Ectodermal cell (in vitro differentiated cells): ENCODE data around the gene AP1G2.

Experiments
- H3K27ac ChIP-seq: 2 replicates; pipeline ENCODE4 v1.7.0; 2013; ENCODE audit warnings: mild to moderate bottlenecking, low read depth, low read length; ENCODE audit not compliant: insufficient read depth, poor library complexity, severe bottlenecking
- H3K27me3 ChIP-seq: 2 replicates; pipeline ENCODE4 v1.7.0; 2013; ENCODE audit warnings: mild to moderate bottlenecking, low read length; ENCODE audit not compliant: insufficient read depth, control insufficient read depth, poor library complexity, severe bottlenecking
- H3K36me3 ChIP-seq: one replicate; pipeline ENCODE4 v1.7.0; 2013; ENCODE audit warnings: low read length; ENCODE audit not compliant: control insufficient read depth, insufficient read depth
- H3K4me1 ChIP-seq: one replicate; pipeline ENCODE4 v1.7.0; 2013; ENCODE audit warnings: low read length; ENCODE audit not compliant: control insufficient read depth, insufficient read depth
- H3K4me3 ChIP-seq: 2 replicates; pipeline ENCODE4 v1.7.0; 2013; ENCODE audit warnings: low read depth, low read length, control low read depth; ENCODE audit not compliant: insufficient read depth
- H3K9me3 ChIP-seq: 2 replicates; pipeline ENCODE4 v1.7.0; 2013; ENCODE audit warnings: mild to moderate bottlenecking, low read length, moderate library complexity; ENCODE audit not compliant: control insufficient read depth
- WGBS, 2 experiments: methylation state at CpG; one replicate each; pipeline ENCODE4 v1.1.7; 2013; ENCODE audit warnings: missing lambda C conversion rate in 2 of 2; 5-methylcytosine and 5-hydroxymethylcytosine counted together

Gene AP1G2

DNA sequence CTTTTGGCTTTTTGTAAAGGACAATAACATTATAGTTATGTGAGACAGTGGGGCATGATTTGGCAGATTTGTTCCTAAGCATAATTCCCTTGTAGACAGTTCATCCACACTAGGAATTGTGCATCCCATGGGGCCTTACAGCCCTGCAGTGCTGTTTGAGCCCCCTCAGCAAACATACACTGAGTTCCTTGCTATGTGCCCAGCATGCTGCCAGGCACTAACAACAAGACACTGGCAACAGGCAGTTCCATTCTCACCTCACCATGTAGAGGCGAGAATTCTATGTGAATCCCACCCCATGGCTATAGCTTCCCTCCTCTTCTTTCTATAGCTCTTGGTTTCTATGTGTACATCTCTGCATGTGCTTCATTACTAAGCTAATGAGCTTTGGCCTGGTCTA is 9.6 kb downstream of the AP1G2 start:
- peaks cover 7% of the 10 kb centered on the region for H3K4me1 ChIP-seq
- H3K27ac ChIP-seq = no peak overlapping the region
- H3K27me3 ChIP-seq = no peaks in the 10 kb centered on the region
- H3K36me3 ChIP-seq = peaks cover 19% of the 10 kb centered on the region
- WGBS, 2 experiments = 85 to 95% methylated on average over 1 of the region's 1 CpG
- no peaks in the 10 kb centered on the region for H3K9me3 ChIP-seq
- no peak overlapping the region for H3K4me3 ChIP-seq

DNA sequence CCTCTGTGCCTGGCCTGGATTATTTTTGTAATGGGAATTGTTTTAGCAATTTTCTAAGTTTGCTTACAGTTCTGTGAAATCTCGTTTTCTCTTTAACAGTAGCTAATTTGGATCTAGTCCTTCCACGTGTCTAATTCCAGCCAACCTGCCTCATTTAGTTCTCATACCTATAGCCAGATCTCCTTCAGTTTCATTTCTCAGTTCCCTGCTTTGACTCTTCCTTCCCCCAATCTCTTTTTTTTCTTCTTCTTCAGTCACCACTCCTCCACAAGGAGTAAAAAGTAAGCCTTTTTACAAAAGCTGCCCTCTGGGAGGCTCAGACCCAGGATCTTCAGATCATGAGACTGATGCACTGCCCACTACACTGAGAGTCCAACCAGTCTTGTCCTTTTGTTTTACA is 10.1 kb downstream of the AP1G2 start:
- H3K4me1 ChIP-seq = peaks cover 7% of the 10 kb centered on the region
- H3K27ac ChIP-seq = no peak overlapping the region
- H3K36me3 ChIP-seq = peaks cover 19% of the 10 kb centered on the region
- WGBS, 2 experiments = 88% methylated on average over 2 of the region's 2 CpGs
- H3K4me3 ChIP-seq = no peak overlapping the region
- no peaks in the 10 kb centered on the region for H3K9me3 ChIP-seq
- H3K27me3 ChIP-seq = no peaks in the 10 kb centered on the region

DNA sequence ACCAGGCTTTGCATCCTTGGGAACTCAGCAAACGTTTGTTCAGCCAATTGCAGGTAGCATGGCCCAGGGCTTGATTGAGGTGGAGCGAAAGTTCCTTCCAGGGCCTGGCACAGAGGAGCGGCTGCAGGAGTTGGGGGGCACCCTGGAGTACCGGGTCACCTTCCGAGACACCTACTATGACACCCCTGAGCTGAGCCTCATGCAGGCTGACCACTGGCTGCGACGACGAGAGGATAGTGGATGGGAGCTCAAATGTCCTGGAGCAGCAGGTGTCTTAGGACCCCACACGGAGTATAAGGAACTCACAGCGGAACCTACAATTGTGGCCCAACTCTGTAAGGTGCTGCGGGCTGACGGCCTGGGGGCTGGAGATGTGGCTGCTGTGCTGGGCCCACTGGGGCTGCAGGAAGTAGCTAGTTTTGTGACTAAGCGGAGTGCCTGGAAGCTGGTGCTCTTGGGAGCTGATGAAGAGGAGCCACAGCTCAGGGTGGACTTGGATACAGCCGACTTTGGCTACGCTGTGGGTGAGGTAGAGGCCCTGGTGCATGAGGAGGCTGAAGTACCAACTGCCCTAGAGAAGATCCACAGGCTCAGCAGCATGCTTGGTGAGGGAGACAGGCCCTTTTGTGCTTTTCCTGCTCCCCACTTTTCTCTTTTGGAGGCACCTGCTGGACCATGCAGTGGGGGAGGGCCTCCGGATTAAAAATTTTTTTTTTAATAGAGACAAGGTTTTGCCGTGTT is 10.7 kb downstream of the AP1G2 start:
- 65 to 67% methylated on average over 17 of the region's 17 CpGs for WGBS, 2 experiments
- H3K27ac ChIP-seq = no peak overlapping the region

DNA sequence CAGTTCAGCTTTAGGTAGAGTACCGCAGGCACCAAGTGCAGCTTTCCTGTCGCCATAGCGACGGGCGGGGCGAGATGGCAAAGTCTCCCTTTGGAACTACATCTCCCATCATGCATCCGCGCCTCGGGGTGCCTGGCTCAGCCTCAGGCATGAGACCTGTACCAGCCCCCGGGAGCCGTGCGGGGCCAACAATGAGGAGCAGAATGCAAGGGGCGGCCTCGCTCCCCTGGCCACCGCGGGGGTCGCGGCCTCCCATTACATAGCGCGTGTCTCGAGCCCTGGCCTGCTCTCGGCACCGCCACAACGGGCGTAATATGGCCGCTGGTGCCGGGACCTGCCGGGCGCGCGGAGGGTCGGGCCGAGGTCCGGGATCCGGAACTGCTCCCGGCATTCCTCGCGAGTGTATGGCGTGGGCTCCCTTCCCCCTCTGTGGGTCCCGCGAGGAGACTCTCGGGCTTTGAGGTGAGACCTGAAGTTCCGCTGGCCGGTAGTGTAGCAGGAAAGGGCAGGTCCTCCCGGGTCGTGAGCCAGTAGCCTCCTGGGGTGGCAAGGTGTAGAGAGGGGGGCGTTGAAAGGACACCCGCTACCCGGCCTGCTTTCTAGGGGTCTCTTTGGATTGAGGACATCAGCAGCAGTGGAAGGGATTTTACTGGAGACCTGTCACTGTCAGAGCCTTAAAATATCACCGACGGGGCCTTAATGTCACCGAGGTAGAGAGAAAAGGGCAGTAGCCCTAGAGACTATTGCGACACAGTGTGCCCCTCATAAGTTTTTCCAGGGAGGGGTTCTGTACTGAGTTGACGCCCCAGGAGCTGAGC is 11.5 kb downstream of the AP1G2 start, which contains the start of gene THTPA:
Gene THTPA, plus strand, starts transcription at position 390 of the 818 bp plus-strand sequence. CDS start 487 bp downstream, outside the sequence.
- peaks cover 9% of the 10 kb centered on the region for H3K36me3 ChIP-seq
- peak within 1 kb of the TSS; percentile 88 for H3K4me3 ChIP-seq
- H3K27me3 ChIP-seq = no peaks in the 10 kb centered on the region
- 3 to 4% methylated on average over 54 of the region's 54 CpGs for WGBS, 2 experiments
- H3K4me1 ChIP-seq = peaks cover 11% of the 10 kb centered on the region
- H3K27ac ChIP-seq = peak within 1 kb of the TSS; percentile 52
- H3K9me3 ChIP-seq = no peaks in the 10 kb centered on the region

More for the DNA sequence above, 10.7 kb downstream of the AP1G2 start:
- Histone ChIP-seq H3K4me3 (peak overlapping the region; percentile 88), H3K36me3 (peaks cover 16% of the 10 kb centered on the region), H3K4me1 (peaks cover 8% of the 10 kb centered on the region), H3K27me3 (no peaks in the 10 kb centered on the region), H3K9me3 (no peaks in the 10 kb centered on the region)

DNA sequence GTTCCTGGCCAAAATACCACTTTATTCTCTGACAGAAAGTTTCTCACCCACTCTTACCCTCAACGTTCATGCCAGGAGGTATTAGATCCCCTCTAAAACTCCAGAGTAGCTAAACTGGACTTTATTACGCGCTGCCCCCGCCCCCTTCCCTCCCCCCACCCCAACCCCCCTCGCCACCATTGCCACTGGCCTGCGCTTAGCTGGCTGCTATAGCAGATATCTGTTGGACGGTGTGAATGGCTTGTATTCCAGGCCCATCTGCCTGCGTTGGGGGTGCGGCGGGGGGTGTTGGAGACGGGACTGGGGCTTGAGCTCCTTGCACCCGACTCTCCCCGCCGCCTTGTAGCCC is 12.1 kb downstream of the AP1G2 start:
- 4 to 5% methylated on average over 10 to 11 of the region's 14 CpGs for WGBS, 2 experiments

DNA sequence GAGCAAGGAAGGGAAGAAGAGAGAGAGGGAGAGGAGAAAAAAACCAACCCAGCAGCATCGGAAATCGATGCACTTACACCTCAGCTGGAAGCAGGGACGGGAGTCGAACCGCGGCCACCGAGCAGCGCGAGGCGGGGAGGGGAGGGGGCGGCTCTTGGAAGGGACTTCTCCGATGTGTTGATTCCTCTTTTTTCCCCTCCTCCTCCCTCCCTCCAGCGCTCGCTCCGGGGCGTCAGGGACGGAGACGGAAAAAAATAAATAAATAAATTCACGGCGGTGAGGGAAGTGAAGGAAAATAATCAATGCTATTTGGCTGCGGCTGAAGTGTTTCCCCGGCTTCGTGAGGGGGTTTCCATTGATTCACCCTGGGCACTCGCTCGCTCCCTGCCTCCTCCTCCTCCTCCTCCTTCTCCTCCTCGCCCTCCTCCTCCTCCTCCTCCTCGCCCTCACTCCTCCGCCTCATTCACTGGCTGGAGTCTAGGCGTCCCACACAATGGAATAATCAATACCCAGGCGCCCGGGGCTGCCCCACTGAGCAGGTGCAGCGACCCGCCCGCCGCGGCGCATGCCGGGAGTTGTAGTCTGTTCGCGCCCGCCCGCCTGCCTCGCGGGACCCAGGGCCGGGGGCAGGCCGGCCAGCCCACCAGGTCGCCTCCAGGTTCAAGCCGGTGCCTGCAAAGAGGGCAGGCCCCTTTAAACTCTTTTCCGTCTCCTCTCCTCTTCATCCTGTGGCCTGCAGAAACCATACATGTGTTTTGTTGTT is 16.1 kb downstream of the AP1G2 start, which contains the start of gene ZFHX2:
Gene ZFHX2, minus strand, starts transcription at position 500 of the 763 bp plus-strand sequence. CDS start 16,440 bp downstream, outside the sequence.
- peak within 1 kb of the TSS; percentile 86 for H3K4me3 ChIP-seq
- 0 to 1% methylated on average over 47 to 49 of the region's 49 CpGs for WGBS, 2 experiments
- no peaks in the 10 kb centered on the region for H3K27me3 ChIP-seq
- H3K27ac ChIP-seq = peak within 1 kb of the TSS; percentile 72
- no peaks in the 10 kb centered on the region for H3K9me3 ChIP-seq
- peaks cover 44% of the 10 kb centered on the region for H3K4me1 ChIP-seq
- H3K36me3 ChIP-seq = no peaks in the 10 kb centered on the region

More for the DNA sequence above, 12.1 kb downstream of the AP1G2 start:
- H3K9me3 ChIP-seq = no peaks in the 10 kb centered on the region
- no peak overlapping the region for H3K27ac ChIP-seq
- peak overlapping the region; percentile 88 for H3K4me3 ChIP-seq
- peaks cover 11% of the 10 kb centered on the region for H3K4me1 ChIP-seq
- no peaks in the 10 kb centered on the region for H3K27me3 ChIP-seq
- H3K36me3 ChIP-seq = peaks cover 6% of the 10 kb centered on the region

DNA sequence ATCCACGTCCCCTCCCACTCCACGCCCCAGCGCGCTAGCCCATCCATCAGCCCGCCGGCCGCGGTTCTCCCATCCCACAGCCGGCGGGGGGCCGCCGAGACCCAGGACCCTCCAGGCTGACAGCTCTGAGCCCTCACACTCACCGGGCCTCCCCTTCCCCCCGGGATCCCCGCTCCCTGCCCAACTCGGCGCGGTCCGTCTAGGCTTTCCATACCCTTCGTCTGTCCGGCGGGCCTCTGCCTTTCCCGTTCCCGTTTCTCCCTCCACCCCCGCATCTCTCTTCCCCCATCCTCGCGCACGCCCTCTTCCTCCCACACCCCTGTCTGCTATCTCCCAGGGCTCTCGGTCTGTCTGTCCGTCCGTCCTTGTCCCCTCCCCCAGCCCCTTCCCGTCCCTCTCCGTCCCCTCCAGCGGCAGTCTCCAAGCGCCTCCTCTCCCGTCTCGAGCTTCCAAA is 16.8 kb downstream of the AP1G2 start:
- Histone ChIP-seq H3K27me3 (no peaks in the 10 kb centered on the region), H3K4me3 (peak overlapping the region; percentile 86), H3K4me1 (peaks cover 50% of the 10 kb centered on the region), H3K27ac (peak overlapping the region; percentile 72), H3K36me3 (no peaks in the 10 kb centered on the region), H3K9me3 (no peaks in the 10 kb centered on the region)
- WGBS, 2 experiments = 0% methylated on average over 37 of the region's 37 CpGs

DNA sequence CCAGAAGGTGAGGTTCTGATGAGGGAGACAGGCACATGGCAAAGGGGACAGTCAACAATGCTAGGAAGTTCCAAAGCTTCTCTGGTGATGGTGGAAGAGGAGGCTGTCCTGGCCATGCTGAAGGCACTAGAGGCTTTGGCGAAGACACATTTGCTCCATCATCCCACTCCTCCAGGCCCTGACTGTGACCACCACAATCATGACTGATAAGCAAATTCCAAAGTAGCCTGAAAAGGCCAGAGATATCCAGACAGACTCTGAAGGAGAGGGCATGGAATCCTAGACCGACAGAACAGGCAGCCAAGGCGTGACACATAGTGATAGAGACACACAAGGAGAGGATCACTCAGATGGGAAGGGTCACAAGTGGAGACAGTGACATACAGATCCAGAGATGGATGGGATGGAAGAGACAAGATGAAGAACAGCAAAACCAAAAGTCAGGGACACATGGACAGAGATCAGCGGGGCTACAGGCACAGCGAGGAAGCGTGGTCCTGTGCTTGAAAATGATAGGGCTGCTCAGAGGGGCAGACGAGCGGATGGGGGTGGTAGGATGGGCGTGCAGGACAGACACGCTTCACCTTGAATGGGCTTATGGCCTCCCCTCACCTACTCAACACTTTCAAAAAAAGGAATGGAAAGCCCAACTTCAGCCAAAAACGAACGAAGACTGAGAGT is 17.3 kb downstream of the AP1G2 start:
- Histone ChIP-seq H3K27me3 (no peaks in the 10 kb centered on the region), H3K4me3 (peak overlapping the region; percentile 86), H3K36me3 (no peaks in the 10 kb centered on the region), H3K27ac (peak overlapping the region; percentile 8), H3K4me1 (peaks cover 56% of the 10 kb centered on the region), H3K9me3 (no peaks in the 10 kb centered on the region)
- WGBS, 2 experiments = 10 to 11% methylated on average over 12 of the region's 12 CpGs
